Measurements from ENCODE around the gene SUSD2.
A peak's percentile ranks its signal among the peaks of the same experiment; 100 is the strongest.

- TF ChIP-seq HOXA7 (CRISPR knock-in tag; IDR thresholded peaks at IDR 0.05), result no peak
- no peak for TF ChIP-seq MAFK (IDR thresholded peaks at IDR 0.05; ENCODE audit: partially characterized antibody)
- TF ChIP-seq, protein P1, sequence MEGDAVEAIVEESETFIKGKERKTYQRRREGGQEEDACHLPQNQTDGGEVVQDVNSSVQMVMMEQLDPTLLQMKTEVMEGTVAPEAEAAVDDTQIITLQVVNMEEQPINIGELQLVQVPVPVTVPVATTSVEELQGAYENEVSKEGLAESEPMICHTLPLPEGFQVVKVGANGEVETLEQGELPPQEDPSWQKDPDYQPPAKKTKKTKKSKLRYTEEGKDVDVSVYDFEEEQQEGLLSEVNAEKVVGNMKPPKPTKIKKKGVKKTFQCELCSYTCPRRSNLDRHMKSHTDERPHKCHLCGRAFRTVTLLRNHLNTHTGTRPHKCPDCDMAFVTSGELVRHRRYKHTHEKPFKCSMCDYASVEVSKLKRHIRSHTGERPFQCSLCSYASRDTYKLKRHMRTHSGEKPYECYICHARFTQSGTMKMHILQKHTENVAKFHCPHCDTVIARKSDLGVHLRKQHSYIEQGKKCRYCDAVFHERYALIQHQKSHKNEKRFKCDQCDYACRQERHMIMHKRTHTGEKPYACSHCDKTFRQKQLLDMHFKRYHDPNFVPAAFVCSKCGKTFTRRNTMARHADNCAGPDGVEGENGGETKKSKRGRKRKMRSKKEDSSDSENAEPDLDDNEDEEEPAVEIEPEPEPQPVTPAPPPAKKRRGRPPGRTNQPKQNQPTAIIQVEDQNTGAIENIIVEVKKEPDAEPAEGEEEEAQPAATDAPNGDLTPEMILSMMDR (IDR thresholded peaks at IDR 0.05), result peak; percentile 63
- TF ChIP-seq SREBF2 (IDR thresholded peaks at IDR 0.05), result no peak
- no peak for TF ChIP-seq KDM1A (IDR thresholded peaks at IDR 0.05; ENCODE audit: low read depth)
- no peak for TF ChIP-seq CEBPB (IDR thresholded peaks at IDR 0.05)
- TF ChIP-seq RCOR1 (IDR thresholded peaks at IDR 0.05; ENCODE audit: low read depth, low read length), result no peak
- TF ChIP-seq POLR2A (IDR thresholded peaks at IDR 0.05; ENCODE audit: low read length), result no peak
- TF ChIP-seq POLR2AphosphoS2 (conservative IDR thresholded peaks at IDR 0.05; ENCODE audit: low read length), result no peak
- TF ChIP-seq, protein P2, sequence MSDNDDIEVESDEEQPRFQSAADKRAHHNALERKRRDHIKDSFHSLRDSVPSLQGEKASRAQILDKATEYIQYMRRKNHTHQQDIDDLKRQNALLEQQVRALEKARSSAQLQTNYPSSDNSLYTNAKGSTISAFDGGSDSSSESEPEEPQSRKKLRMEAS (IDR thresholded peaks at IDR 0.05), result no peak
- TF ChIP-seq JUN (IDR thresholded peaks at IDR 0.05), result peak in 1 of 2 experiments; percentile 15; a peak in 1 of 5 replicates
- TF ChIP-seq CHD4 (IDR thresholded peaks at IDR 0.05; ENCODE audit: borderline replicate concordance), result no peak
These were observed 25.6 kb upstream of the SUSD2 start for GRCh38 chr22:24155627-24156140.

Measured in A549 (cell line).